Motor neuron (in vitro differentiated cells): ENCODE data around the gene CD164L2. TPM values are rescaled to one million over a fixed set of nuclear protein-coding genes. Genes with fewer than 3 reads are reported as not detected.

Experiments used
- ATAC-seq, 8 experiments: fragments of 200-7000 bp; cut with Tn5 transposase; replicated peaks in 6 of 8; 2 replicates each; pipeline ENCODE4 v1.8.0; 2021; ENCODE audit warnings: mild to moderate bottlenecking in 8 of 8, moderate library complexity in 8 of 8
- H3K27ac ChIP-seq, 2 donors: fragments of 250-450 bp; sonication (Bioruptor Pico); 2 replicates each; pipeline ENCODE4 v1.9.0; 2021; ENCODE audit warnings: antibody characterized with exemption in 2 of 2, mild to moderate bottlenecking in 2 of 2, moderate library complexity in 1 of 2
- H3K4me1 ChIP-seq, 2 donors: fragments of 250-450 bp; sonication (Bioruptor Pico); replicated peaks in 1 of 2; 2 replicates each; pipeline ENCODE4 v1.6.1; 2021; ENCODE audit warnings: antibody characterized with exemption in 2 of 2, mild to moderate bottlenecking in 2 of 2, moderate library complexity in 1 of 2
- H3K4me3 ChIP-seq, 5 donors: fragments of 250-450 bp; sonication (Bioruptor Pico); 2 replicates each; pipeline ENCODE4 v1.9.0; 2021; ENCODE audit warnings: antibody characterized with exemption in 5 of 5, mild to moderate bottlenecking in 5 of 5, moderate library complexity in 4 of 5
- WGBS, 10 experiments: fragments of 450-650 bp; shearing (Covaris generic); methylation state at CpG; one replicate each; pipeline ENCODE4 v1.0.0; 2022; 5-methylcytosine and 5-hydroxymethylcytosine counted together
- in situ Hi-C, 9 experiments: fragments of 400-800 bp; cut with MboI; loops; one replicate each; pipeline ENCODE4 v1.15.0; 2021; ENCODE audit warnings: low sequenced_read_pairs in 9 of 9, low pct_unique_long_range_greater_than_20kb in 2 of 9; ENCODE audit not compliant: unreplicated experiment in 9 of 9
- total RNA-seq, 8 experiments: library from RNA; unstranded; fragments of 300-600 nt; gene quantifications; 2 replicates each; pipeline versions ENCODE4 v1.2.3 to v1.2.4, GENCODE V29; 2022

CD164L2 gene
- total RNA-seq, 8 experiments from 2014 or later: 0.11 to 1.6 (median 0.54) TPM; not detected in 1

- 7 to 92% (median 34%) methylated on average over 2 to 27 of the region's 40 CpGs; no CpG with 5 or more reads in 4 of the 10 experiments for WGBS, 10 experiments
- in situ Hi-C loops: no loop called here
- ATAC-seq: peak in 7 of 8 experiments; percentile 10 to 74 (median 43)
- no peak overlapping the region for H3K27ac ChIP-seq
- H3K4me1 ChIP-seq: peaks cover 3 to 10% of the 10 kb centered on the region in 2 donors
- no peak overlapping the region for H3K4me3 ChIP-seq
These were observed 25.7 kb downstream of the CD164L2 start for GRCh38 chr1:27357281-27358037.

- Histone ChIP-seq H3K27ac (no peak overlapping the region), H3K4me3 (no peak overlapping the region), H3K4me1 (peaks cover 3 to 10% of the 10 kb centered on the region in 2 donors)
- ATAC-seq: peak in 2 of 8 experiments; percentile 74 to 79
- in situ Hi-C loops: no loop called here
- WGBS, 10 experiments: 88 to 100% (median 100%) methylated on average over 1 to 3 of the region's 37 CpGs; no CpG with 5 or more reads in 7 of the 10 experiments
These were observed 26.4 kb downstream of the CD164L2 start for GRCh38 chr1:27356619-27357280.

GRCh38 chr1:27356277-27356618, 26.9 kb downstream of the CD164L2 start:
- H3K4me3 ChIP-seq: no peak overlapping the region
- no peak for ATAC-seq
- in situ Hi-C loops: no loop called here
- H3K4me1 ChIP-seq: peaks cover 5 to 14% of the 10 kb centered on the region in 2 donors
- no peak overlapping the region for H3K27ac ChIP-seq
- WGBS, 10 experiments: 80 to 100% (median 94%) methylated on average over 1 to 7 of the region's 13 CpGs; no CpG with 5 or more reads in 5 of the 10 experiments

DNA sequence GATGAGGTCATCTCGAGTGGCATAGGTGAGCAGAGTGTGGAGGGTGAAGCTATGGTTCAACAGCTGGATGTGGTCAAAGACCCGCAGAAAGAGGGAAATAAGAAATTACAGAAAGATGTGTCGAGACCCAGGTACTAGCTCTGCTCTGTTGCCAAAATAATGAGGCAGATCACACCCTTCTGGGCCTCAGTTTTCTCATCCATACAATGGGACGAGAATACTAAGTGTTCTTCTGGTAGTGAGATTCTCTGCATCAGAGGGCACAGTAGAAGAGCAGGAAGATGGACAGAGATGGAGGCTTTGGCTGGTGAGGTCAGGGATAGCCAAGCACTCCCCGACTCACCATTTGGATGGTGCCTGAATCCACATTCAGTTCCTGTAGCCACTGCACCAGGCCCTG, 27.4 kb downstream of the CD164L2 start:
- ATAC-seq: no peak
- Histone ChIP-seq H3K27ac (no peak overlapping the region), H3K4me3 (no peak overlapping the region), H3K4me1 (peaks cover 7 to 18% of the 10 kb centered on the region in 2 donors)
- 40 to 100% (median 94%) methylated on average over 1 to 5 of the region's 5 CpGs; no CpG with 5 or more reads in 4 of the 10 experiments for WGBS, 10 experiments
- in situ Hi-C loops: no loop called here

- in situ Hi-C loops: no loop called here
- ATAC-seq: no peak
- WGBS, 10 experiments: 86% methylated on average over 1 of the region's 3 CpGs; no CpG with 5 or more reads in 9 of the 10 experiments
These were observed 29.5 kb downstream of the CD164L2 start for GRCh38 chr1:27353629-27354028.

GRCh38 chr1:27353166-27353565, 30.0 kb downstream of the CD164L2 start:
- Histone ChIP-seq H3K27ac (no peak overlapping the region), H3K4me3 (no peak overlapping the region), H3K4me1 (peaks cover 5 to 25% of the 10 kb centered on the region in 2 donors)
- in situ Hi-C loops: no loop called here
- no peak for ATAC-seq
- 80 to 97% (median 95%) methylated on average over 3 to 11 of the region's 13 CpGs; no CpG with 5 or more reads in 7 of the 10 experiments for WGBS, 10 experiments

More at GRCh38 chr1:27353629-27354028, 29.5 kb downstream of the CD164L2 start:
- Histone ChIP-seq H3K4me3 (no peak overlapping the region), H3K4me1 (peaks cover 5 to 25% of the 10 kb centered on the region in 2 donors), H3K27ac (no peak overlapping the region)

DNA sequence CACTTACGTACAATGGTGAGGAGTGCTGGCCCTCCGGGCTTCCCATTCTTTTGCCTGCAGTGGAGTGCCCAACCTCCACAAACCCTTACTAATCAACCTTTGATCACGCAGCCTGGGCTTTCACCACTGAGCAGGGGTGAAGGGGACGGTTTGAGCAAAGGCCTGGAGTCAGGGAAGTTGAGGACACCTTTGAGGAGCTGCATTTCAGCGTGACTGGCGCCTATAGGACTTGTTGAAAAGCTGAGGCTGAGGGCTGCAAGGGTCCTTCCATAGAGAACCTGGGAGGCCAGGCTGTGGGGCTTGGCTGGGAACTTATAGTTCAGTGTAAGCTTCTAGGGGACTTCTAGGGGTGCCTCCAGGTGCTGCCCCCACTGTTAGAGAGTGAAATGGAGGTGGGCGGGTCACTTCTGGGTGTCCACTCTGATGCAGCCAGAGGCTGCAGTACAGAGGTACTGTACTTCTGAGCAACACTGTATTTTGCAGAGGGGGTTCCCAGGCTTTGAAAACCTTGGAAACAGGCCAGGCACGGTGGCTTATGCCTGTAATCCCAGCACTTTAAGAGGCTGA, 31.5 kb downstream of the CD164L2 start:
- no peak for ATAC-seq
- in situ Hi-C loops: no loop called here
- 20 to 85% (median 44%) methylated on average over 1 to 6 of the region's 8 CpGs; no CpG with 5 or more reads in 5 of the 10 experiments for WGBS, 10 experiments
- Histone ChIP-seq H3K4me1 (peaks cover 5 to 22% of the 10 kb centered on the region in 2 donors), H3K4me3 (peak overlapping the region in 2 of 5 donors; percentile 25 to 32), H3K27ac (no peak overlapping the region)

DNA sequence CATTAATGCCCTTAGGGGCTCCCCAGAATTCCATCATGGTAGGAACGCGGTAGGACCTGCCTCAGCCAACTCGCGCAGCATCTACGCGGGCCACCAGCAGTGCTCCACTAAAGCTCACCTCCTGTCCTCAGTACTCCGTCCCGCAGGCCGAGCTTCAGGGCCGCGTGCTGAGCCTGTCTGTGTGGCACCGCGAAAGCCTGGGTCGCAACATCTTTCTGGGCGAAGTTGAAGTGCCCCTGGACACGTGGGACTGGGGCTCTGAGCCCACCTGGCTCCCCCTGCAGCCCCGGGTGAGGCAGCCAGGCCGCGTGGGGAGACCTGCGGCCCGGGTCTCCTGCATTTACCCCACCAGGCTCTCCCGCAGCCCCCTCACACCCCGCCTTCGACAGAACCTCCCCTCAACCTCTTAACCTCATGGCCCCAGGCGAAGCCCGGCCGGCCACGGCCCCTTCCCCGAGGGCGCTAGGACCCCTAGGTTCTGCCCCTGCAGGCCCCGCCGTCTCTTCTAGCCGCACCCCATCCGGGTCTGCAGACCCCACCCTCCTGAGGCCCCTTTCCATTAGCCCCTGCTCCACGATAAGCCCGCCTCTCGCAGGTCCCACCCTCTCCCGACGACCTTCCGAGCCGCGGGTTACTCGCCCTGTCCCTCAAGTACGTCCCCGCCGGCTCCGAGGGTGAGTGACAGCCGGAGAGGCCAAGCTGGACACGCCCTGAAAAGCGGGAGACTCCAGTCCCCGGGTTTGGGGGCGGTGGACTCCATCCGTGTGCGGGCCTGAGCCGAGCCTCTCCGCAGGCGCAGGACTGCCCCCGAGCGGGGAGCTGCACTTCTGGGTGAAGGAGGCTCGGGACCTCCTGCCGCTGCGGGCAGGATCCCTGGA, 32.2 kb downstream of the CD164L2 start:
- in situ Hi-C loops: no loop called here
- WGBS, 10 experiments: 6 to 40% (median 17%) methylated on average over 2 to 28 of the region's 62 CpGs; no CpG with 5 or more reads in 6 of the 10 experiments
- ATAC-seq: peak in 7 of 8 experiments; percentile 4 to 79 (median 66)
- H3K4me1 ChIP-seq: peaks cover 5 to 22% of the 10 kb centered on the region in 2 donors
- peak overlapping the region in 2 of 5 donors; percentile 25 to 32 for H3K4me3 ChIP-seq
- peak overlapping the region in 1 of 2 donors; percentile 37 for H3K27ac ChIP-seq

DNA sequence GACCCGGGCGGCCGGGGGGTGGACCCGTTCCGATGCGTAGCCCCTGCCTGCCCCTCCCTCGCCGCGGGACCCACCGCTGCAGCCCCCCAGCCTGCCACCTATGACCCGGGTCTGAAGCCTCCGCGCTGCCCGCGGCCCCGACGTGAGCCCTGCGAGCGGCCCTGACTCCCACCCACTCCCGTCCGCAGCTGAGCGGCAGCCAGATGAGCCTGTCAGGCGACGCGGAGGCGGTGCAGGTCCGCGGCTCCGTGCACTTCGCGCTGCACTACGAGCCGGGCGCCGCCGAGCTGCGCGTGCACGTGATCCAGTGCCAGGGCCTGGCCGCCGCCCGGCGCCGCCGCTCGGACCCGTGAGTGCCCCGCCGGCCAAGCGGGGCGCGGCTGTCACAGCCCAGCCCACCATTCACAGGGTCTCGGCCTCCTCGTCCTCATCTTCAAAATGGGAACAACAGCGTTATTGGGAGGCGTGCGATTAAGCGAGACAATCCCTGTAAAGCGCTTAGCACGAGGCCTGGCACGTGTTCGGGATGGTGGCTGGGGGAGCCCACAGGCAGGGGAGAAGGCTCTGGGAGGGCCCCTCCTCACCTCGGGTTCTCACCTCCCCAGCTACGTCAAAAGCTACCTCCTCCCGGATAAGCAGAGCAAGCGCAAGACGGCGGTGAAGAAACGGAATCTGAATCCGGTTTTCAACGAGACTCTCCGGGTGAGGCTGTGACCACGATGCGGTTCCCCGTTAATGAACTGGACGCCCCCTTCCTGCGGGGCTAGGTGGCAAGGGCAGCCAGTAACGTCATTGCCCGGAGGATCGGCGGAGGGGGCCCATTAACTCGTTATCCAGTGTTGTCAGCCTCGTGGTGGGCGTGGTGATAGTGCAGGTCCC, 33.1 kb downstream of the CD164L2 start:
- peak; percentile 40 to 93 (median 76) for ATAC-seq
- H3K27ac ChIP-seq: no peak overlapping the region
- H3K4me3 ChIP-seq: peak overlapping the region; percentile 19 to 32 (median 27)
- in situ Hi-C loops: no loop called here
- H3K4me1 ChIP-seq: peaks cover 5 to 22% of the 10 kb centered on the region in 2 donors
- 15 to 68% (median 53%) methylated on average over 3 to 15 of the region's 84 CpGs; no CpG with 5 or more reads in 3 of the 10 experiments for WGBS, 10 experiments

DNA sequence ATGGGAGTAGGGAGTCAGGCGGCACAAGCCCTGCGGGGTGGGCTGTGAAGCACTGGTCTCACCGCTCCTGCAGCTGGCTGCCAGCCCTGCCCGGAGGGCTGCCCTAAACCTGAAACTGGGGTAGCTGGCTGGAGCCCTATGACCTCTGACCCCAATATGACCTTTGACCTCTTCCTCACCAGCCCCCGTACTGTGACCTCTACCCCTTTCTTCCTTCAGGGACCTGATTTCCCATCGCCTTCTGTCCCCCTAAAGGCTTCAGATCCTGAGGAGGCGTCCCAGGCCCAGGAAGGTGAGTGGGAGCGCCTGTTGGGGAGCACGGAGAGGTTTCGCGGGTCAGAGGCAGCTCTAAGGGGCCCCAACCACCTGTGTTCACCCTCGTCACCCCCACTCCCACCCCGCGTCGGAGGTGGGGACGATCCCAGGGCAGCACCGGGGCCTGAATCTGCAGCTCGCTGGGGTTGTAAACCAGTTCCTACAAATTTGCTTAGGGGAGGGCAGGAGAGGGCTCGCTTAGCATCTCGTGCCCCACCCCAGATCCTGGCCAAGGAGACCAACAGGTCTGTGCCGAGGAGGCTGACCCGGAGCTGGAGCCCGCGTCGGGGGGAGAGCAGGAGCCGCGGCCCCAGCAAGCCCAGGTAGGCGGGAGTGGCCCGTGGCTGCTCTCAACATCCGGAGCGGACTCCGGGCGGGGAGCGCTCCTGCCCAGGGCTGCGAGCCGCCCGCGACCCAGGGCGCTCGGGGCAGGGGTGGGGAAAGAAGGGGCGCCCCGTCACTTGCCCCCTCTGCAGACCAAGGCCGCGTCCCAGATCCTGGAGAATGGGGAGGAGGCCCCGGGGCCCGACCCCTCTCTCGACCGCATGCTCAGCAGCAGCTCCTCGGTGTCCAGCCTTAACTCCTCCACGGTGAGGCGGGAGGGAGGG, 34.0 kb downstream of the CD164L2 start:
- H3K4me3 ChIP-seq: peak overlapping the region; percentile 19 to 32 (median 27)
- H3K4me1 ChIP-seq: peaks cover 5 to 22% of the 10 kb centered on the region in 2 donors
- peak; percentile 34 to 81 (median 53) for ATAC-seq
- in situ Hi-C loops: no loop called here
- H3K27ac ChIP-seq: no peak overlapping the region
- WGBS, 10 experiments: 28 to 100% (median 52%) methylated on average over 2 to 16 of the region's 51 CpGs; no CpG with 5 or more reads in 1 of the 10 experiments
